Mucosa of gallbladder (tissue), 1 donor: ENCODE results near the gene UBQLN4. TPM values are rescaled to one million over a fixed set of nuclear protein-coding genes. Genes with fewer than 3 reads are reported as not detected.

Experiments used
- DNase-seq: peaks from one replicate; pipeline ENCODE4 v3.0.0-alpha.2; 2020; ENCODE audit warnings: low spot score
- total RNA-seq: library from RNA; stranded (reverse); gene quantifications from one replicate; pipeline ENCODE4 v1.2.1, GENCODE V29; 2021
- donor health status: DM: no; HTN: no; CAD: no.

The UBQLN4 gene
- total RNA-seq, 1 donor from 2014 or later, result 34.1 TPM

DNA sequence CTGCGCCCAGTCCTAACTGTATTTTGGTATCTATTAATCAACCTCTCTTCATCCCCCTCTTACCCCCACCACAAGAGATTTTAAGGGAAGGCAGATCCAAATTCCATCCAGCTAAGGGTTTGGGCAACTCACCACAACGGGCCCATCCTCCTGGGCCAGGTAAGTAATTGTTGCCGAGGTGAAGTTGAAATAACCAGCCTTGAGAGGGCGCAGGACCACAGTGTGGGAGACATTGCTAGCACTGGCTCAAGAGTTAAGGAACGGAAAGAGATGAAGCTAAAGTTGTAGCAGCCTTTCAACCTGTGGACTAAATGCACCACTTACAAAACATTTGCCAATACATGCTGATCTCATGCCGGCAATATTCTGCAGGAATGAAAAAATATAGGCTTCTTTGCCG lies 38.8 kb downstream of the UBQLN4 start:
- no peak for DNase-seq

DNA sequence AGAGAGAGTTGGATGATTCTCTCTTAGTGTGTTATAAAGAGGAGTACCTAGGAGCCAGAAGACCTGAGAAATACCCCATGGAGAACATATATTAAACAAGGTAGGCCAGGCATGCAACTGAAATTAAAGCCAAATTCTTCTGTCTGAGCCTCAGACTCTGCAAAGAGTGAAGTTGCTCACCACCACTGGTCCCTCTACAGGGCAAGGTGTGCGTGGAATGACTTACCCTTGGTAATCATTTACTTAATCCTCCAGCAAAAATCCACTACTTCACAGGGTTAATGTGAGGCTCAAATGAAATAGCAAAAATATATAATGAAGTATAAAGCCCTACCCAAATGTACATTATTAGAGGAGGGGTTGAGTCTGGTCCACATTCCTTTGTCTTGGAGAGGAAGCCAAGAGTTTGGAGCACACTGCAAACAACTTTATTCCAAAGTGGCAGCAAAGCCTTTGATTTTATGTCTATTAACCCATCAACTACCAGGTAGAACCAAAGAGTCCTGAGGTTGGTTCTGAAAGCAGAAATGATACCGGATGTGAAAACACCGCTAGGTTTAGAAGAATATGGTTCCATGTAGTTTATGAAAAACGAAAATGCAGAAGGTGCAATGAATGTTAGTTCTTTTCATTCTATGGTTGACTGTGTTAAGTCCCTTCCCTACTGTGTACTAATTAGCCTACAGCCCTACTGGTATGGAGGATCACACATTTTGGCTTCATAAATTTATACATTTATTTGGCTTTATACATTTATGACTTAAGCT lies 41.4 kb downstream of the UBQLN4 start:
- DNase-seq, result no peak

DNA sequence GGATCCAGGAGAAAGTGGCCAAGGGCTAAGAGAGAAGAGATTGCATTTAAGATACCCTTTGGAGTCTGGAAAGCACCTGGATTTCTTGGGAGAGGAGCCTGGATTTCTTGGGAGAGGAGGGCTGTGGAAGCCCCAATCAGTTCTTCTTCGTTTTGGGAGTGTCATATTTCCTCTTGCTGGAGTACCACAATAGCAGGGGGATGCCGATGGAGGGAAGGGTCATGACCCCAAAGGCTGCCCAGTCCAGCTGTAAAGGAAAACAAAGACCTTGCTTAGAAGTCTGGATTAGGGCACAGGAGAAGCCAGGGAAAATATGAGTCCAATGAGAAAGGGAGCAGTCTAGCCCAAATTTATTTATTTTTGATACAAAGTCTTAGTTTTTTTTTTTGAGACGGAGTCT lies 44.2 kb downstream of the UBQLN4 start:
- no peak for DNase-seq

DNA sequence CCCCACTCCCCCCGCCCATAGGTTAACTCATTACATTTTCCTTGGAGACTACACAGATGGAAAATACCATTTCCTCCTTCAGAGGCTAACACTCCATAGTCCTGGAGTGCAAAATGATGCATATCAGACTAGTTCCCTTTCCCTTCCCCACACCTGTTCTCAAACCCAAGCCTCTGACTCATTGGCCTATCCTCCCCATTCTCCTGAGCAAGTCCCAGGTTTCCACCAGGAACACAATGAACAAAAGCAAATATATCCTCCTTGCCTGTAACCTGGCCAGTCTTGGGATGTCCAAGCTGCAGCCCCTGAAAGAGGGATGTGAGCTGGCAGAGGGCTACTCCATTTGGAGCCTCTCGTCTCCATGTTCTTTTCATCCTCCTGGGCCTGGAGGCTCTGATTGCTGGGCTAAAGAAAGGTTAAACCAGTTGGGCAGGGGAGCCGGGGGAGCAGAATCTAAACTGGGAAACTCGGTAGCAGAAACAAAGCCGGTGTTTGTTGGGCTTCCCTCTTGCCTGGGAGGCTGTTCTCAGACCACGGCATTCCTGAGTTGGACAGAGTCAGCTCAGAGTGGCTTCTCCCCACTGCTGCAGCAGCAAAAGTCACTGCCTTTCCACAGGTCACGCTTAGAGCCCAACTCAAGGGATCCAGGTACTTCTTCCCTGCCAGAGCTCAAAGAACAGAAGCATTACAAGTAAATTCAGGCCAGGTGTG lies 46.8 kb downstream of the UBQLN4 start:
- no peak for DNase-seq

DNA sequence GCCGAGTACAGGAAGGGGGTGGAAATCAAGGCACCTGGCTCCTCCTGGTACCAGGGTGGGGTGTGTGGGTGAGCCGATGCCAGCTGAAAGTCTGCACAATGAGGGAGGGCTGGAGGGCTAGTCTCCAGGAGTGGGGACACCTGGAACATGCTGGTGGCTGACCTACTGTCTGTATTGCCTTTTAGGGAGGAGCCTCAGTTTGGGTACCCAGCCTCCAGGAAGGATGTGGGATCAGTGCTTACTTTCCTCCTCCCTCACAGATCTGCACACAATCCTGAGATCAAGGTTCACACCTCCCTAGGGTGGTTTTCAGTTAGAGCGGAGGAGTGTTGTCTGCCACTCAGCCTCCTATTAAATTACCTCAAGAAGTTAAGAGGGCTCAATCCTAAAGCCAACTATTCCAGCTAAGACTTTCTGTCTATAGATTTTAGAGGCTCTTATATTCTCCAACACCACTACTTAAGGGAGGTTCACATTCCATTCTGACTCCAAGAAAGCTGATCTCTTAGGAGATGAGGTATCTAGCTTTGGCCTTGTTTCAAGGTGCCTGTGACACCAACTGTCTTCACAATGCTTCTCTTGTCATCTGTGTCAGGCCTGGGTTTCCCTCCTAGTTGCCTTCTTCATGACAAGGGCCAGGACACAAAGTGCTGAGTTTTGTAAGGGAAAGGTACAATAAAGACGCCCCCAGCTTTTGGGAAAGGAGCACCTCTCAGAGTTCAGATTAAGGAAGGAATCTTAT lies 48.6 kb downstream of the UBQLN4 start:
- peak; percentile 55 for DNase-seq

DNA sequence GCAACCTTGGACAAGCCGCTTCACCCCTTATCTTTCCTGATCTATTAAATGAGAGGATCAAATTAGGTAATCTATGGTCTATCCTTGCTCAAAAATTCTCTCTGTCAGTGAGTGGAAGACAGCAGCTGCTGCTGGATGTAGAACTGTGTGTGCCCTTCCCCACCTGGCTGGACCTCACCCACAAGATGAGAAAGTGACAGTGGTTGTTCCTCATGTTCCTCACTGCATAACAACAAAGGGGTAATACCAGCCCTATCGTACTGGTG lies 49.7 kb downstream of the UBQLN4 start:
- DNase-seq, result no peak

DNA sequence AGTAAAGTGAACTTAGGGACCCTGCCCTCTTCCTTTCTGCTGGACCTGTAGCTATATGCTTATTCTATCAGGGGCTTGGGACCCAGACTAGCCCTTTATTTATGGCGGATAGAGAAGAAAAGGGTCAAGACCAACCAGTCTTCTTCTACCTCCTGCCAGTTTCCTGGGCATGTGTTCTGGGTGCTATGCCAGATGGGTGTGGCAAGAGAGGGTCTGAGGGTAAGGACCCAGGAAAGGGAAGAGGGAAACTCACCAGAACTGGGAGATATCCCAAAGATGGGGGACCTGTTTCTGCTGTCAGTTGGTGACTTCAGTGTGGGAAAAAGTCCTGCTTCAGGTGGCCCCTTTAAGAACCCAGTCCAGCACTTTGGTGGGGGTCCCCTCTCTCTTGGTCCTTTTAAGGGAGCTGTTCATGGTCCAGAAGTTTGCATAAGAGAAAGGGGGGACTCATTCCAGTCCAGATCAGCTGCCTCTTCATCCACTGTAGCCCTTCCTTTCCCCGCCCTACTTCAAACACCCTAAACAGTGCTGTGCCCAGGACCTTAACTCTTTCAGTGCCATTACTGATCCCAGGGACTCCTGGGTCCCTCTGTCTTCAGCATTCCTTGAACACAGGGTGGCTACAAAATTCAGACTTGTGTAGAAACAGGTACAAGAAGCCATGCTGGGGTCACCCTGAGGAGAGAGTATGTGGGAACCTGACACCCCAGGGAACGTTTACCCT lies 51.2 kb downstream of the UBQLN4 start:
- DNase-seq, result no peak

DNA sequence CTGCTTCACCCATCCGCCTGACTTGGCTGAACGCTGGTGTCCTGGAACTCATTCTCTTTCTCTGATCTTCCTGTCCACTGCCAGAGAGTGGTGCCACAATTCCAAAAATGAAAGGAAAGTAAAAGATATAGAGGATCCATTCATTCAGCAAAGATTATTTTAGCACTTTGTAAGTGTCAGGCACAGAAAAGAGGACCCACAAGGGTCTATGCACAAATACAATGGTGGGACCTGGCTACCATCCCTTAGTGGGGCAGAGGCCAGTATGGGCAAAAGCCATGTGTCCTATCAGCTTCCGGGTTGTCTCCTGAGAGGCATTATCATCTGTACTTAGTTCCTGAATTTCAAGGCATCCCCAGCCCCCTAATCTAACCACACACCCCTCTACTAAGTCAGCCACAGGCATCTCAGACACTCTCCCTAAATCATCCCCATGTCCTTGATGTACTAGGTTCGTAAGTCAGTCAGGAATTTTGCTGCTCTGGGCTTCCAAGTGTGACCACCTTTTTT lies 51.9 kb downstream of the UBQLN4 start:
- no peak for DNase-seq

DNA sequence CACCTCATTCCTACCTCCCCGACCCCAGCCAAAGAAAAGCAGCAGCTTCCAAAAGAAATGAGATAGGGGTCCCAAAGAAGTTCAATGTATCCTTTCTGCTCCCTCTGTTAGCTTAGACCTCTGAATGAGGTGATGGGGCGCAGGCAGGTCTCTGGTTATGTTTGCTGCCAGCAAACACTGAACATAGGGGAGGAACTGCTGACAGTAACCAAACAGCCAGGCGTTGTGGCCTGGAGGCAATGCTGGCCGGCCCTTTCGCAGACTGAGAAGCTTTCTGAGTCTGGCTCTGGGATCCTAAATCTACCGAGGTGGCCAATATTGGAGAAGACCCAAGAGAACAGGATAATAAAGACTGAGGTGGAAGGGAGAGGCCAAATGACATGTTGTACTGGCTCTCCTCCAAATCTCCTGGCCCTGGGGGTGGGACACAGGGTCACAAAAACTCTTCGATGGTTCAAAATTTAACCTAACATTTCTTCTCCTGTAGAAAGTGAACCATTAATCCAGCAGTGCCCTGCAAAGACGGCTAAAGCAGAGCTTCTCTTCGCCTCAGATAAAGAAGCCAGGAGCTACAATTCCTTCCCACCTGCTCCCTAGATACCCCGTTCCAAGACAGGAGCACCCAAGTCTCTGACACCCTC lies 52.5 kb downstream of the UBQLN4 start:
- no peak for DNase-seq

DNA sequence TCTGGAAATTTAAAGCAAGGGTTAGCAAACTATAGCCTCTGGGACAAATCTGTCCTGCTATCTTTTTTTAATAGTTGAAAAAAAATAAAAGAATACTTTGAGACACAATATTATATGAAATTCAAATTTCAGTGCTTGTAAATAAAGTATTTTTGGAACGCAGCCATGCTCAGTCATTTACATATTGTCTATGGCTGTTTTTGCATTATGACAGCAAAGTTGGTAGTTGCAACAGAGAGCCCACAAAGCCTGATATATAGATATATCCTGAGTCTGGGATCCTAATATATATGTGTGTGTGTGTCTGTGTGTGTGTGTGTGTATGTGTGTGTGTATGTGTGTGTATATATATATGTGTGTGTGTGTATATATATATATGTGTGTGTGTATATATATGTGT lies 53.6 kb downstream of the UBQLN4 start:
- no peak for DNase-seq

DNA sequence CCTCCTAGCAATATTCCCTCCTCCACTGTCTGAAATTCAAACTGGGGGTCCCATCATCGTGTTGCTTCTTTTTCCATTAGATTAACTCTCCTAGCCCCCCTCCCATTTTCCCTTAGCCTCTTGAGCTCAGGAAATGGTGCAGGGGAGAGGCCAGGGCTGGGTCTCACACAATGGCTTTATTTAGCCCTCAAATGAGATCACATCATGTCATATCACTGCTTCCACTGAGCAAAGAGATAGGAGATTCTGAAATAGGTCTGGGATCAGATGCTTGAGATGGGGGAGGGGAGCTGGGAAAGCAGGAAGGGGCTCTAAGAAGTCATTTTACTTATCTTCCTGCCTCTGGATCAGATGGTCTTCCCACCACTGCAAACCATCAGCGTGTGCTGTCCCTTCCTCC lies 57.4 kb downstream of the UBQLN4 start:
- no peak for DNase-seq

DNA sequence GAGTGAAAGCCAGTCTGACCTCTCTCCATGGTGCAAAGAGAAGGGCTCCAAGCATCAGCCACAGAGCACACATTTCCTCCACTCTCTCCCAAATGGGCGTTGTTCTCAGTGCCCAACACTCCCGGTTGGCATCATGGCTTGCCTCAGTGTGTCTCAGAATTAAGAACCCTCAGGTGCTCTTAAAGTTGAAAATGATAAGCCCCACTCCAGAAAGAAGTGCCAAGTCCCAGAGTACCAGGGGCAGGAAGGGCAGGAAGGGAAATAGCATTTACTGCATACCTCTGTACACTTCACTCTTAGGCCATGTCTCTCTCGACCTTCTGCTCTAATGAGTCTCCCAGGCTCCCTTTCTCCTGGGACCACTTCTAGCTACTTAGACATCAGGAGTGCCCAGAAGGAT lies 60.0 kb downstream of the UBQLN4 start:
- DNase-seq, result no peak

DNA sequence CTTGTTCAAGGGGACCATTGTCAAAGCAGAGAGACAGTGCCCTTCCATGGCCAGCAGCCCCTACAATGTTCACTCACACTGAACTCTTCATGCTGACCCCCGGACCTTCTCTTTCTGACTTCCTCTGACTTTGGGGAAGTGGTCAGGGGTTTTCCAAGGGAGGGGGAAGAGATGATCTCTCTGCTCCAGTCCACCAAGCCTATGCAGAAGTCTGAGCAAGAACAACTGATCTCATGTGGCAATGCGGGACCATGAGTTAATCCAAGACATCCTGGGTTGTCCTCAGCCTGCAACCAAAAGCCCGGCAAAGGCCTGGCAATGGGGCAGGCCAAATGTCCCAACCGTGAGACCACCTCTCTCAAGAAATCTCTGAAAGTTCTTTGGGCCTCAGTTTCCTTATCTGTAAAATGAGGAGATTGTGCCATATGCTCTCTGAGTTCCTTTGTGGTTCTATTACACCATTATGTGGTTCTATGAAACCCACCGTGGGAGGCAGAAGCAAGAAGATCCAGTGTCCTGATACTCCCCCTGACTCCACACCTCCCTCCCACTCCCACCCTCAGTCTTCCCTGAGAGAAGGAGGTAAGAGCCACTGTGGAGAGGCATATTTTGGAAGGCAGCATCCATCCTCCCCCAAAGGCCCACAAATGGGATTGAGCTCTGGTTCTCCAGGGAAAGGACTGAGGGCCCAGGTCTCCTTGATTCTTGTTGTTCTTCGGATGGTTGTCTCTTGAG lies 63.4 kb downstream of the UBQLN4 start:
- no peak for DNase-seq

DNA sequence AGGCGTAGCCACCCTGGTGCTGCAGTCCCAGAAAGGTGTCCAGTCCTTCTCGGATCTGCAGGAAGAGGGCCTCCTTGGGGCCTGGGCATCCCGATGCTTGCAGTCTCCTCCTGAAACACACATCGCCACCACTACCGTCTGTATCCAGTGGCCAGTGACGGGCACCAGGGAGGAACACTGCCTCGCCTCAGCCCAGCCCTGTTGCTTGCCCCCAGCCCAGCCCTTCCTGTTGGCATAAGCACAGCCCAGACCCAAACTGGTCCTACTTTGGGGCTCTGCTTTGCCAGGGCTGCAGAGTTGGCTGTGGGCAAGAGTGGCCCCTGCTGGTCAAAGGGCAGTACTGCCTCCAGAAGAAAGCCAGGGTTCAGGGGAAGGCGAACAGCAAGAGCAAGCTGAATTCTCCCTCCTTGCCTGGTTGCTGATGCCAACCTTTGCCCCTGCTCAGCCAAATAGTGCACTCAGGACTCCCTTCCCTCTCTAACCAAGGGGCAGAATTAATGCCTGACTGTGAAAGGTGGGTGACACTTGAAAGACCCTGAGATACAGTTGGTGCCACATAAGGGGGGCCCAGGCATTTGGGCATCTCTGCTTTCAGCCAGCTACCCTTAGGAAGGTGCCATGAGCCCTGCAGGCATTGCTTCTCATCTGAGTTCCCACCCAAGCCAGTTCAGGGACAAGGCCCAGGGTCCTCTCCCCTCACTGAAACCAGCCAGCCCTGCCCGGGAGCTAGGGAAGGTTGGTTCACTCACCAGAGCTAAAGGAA lies 64.2 kb downstream of the UBQLN4 start:
- peak; percentile 75 for DNase-seq

Other genes starting within 250 kb of the UBQLN4 start
- gene GON4L, start 196.6 kb downstream of the UBQLN4 start, total RNA-seq, result 44.5 TPM
- 23.4 TPM for gene SYT11, start 194.2 kb downstream of the UBQLN4 start, total RNA-seq
- 38.9 TPM for gene RIT1, start 142.4 kb downstream of the UBQLN4 start, total RNA-seq
- 44.5 TPM for gene KHDC4, start 119.4 kb downstream of the UBQLN4 start, total RNA-seq
- gene RXFP4, start 112.2 kb downstream of the UBQLN4 start, total RNA-seq, result not detected
- 142 TPM for gene ARHGEF2, start 75.3 kb downstream of the UBQLN4 start, total RNA-seq
- 217 TPM for gene SSR2, start 32.8 kb downstream of the UBQLN4 start, total RNA-seq
- 77.0 TPM for gene LAMTOR2, start 984 bp upstream of the UBQLN4 start, total RNA-seq
- gene RAB25, start 7.4 kb upstream of the UBQLN4 start, total RNA-seq, result 103 TPM
- 1.4 TPM for gene MEX3A, start 28.7 kb upstream of the UBQLN4 start, total RNA-seq
- 293 TPM for gene LMNA, start 60.9 kb upstream of the UBQLN4 start, total RNA-seq
- 24.4 TPM for gene SEMA4A, start 99.8 kb upstream of the UBQLN4 start, total RNA-seq
- 25.0 TPM for gene SLC25A44, start 140.3 kb upstream of the UBQLN4 start, total RNA-seq
- gene PMF1, start 159.2 kb upstream of the UBQLN4 start, total RNA-seq, result 43.4 TPM
- gene BGLAP, start 188.4 kb upstream of the UBQLN4 start, total RNA-seq, result 3.0 TPM
- 7.6 TPM for gene PAQR6, start 194.3 kb upstream of the UBQLN4 start, total RNA-seq
- gene SMG5, start 229.0 kb upstream of the UBQLN4 start, total RNA-seq, result 107 TPM
- 9.6 TPM for gene TMEM79, start 230.5 kb upstream of the UBQLN4 start, total RNA-seq
- gene GLMP, start 241.9 kb upstream of the UBQLN4 start, total RNA-seq, result 67.1 TPM
- not detected for gene VHLL, start 245.5 kb upstream of the UBQLN4 start, total RNA-seq